GM12873 (cell line): ENCODE data around the gene CENPO.

ENCODE experiments used
- CTCF ChIP-seq: IDR thresholded peaks from 2 replicates; pipeline ENCODE4 v1.5.1; 2012; ENCODE audit warnings: low read depth, mild to moderate bottlenecking, moderate library complexity, low read length, control low read depth; ENCODE audit not compliant: insufficient read depth; ENCODE audit errors: missing control alignments

The CENPO gene

GRCh38 chr2:24853046-24853445 is 59.8 kb downstream of the CENPO start:
- TF ChIP-seq CTCF, result no peak

- no peak for TF ChIP-seq CTCF
Observed at GRCh38 chr2:24853996-24854395, 60.8 kb downstream of the CENPO start.

- TF ChIP-seq CTCF, result no peak
Observed at GRCh38 chr2:24855022-24855622, 61.9 kb downstream of the CENPO start.

GRCh38 chr2:24855726-24856125 is 62.5 kb downstream of the CENPO start:
- TF ChIP-seq CTCF, result no peak

GRCh38 chr2:24856791-24857211 is 63.6 kb downstream of the CENPO start:
- TF ChIP-seq CTCF, result no peak

GRCh38 chr2:24857746-24858145 is 64.5 kb downstream of the CENPO start:
- no peak for TF ChIP-seq CTCF

GRCh38 chr2:24858996-24859395 is 65.8 kb downstream of the CENPO start:
- TF ChIP-seq CTCF, result no peak
